ENCODE data around the gene SDF4.

DNA sequence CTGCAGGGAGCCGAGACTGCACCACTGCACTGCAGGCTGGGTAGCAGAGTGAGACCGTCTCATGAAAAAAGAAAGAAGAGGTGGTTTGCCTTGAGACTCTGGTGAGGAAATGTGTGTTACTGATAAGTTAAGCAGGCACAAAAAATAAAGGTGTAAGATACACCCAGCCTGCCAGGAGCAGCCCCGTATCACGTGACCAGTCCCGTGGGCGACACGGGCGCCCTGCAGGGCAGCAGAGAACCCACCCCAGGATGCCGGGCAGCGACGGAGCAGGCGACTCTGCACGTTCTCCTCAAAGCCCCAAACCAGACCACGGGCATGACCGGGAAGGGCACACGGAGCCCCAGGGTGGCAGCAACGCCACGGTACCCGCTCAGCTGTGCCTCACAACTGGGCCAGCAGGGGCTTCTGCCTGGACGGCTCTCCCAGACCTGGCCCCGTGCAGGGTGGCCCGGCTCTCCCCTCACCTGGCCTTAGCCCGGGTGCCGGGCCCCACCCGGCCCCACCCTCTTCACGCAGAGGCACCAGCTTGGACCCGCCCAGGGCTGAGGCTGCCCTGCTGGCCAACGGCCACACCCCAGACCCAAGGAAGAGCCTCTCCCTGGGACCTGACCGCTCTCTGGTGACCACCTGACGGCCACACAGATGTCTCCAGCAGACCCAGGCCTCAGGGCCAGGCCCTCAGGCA is 9.8 kb downstream of the SDF4 start:
- TF ChIP-seq CTCF (IDR thresholded peaks at IDR 0.05) (no peak), POLR2A (IDR thresholded peaks at IDR 0.05) (no peak), EP300 (IDR thresholded peaks at IDR 0.05) (no peak)

Measured in stomach (tissue), 4 donors.